Adrenal gland (tissue), 5 donors: ENCODE measurements around the gene PTPRD.

ENCODE experiments used
- CTCF ChIP-seq, 6 experiments: fragments of 450-650 bp in 4 of 6; fragments of 200-600 bp in 2 of 6; sonication (generic) in 1 of 6; IDR thresholded peaks; 1 replicate in 5 of 6; 2 replicates in 1 of 6; pipeline versions ENCODE4 v1.5.1 to v1.8.0; 2016 to 2021; ENCODE audit warnings: antibody characterized with exemption in 6 of 6, mild to moderate bottlenecking in 2 of 6, moderate library complexity in 1 of 6
- POLR2A ChIP-seq, 2 donors: fragments of 450-650 bp; IDR thresholded peaks; one replicate each; pipeline ENCODE4 v1.6.1; 2017; ENCODE audit warnings: antibody characterized with exemption in 2 of 2, mild to moderate bottlenecking in 2 of 2, moderate library complexity in 1 of 2
- donor health status: DM: no; HTN: no; CAD: no.

- TF ChIP-seq CTCF (IDR thresholded peaks at IDR 0.05) (no peak), POLR2A (IDR thresholded peaks at IDR 0.05) (no peak)
These were observed 2221.7 kb downstream of the PTPRD start for GRCh38 chr9:8391132-8391531.
